ENCODE results near the gene MCM5.
"Not testable (repeated sequence)": the region's sequence is repeated elsewhere in the genome, so short reads cannot be mapped to it uniquely, and the experiment has no call there.

MCM5 gene

GRCh38 chr22:35454416-35455054, 54.6 kb downstream of the MCM5 start:
- H3K27ac ChIP-seq = no peak overlapping the region
- TF ChIP-seq CTCF (conservative IDR thresholded peaks at IDR 0.05) (no peak), ZFX (IDR thresholded peaks at IDR 0.05) (no peak)

GRCh38 chr22:35455529-35455928, 55.6 kb downstream of the MCM5 start:
- H3K27ac ChIP-seq = no peak overlapping the region
- TF ChIP-seq ZFX (IDR thresholded peaks at IDR 0.05) (no peak), CTCF (conservative IDR thresholded peaks at IDR 0.05) (no peak)

DNA sequence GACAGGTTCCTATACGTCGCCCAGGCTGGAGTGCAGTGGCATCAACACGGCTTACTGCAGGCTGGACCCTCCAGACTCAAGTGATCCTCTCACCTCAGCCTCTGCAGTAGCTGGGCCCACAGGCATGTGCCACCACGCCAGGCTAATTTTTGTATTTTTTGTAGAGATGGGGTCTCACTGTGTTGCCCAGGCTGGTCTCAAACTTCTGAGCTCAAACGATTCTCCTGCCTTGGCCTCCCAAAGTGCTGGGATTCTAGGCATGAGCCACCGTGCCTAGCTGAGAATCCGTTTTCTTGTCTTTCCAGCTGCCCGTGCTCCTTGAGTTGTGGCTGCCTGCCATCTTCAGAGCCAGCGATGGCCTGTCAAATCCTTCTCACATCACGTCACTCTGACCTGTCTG, 56.8 kb downstream of the MCM5 start:
- no peak overlapping the region for H3K27ac ChIP-seq
- no peak for TF ChIP-seq CTCF (conservative IDR thresholded peaks at IDR 0.05)
- no peak for TF ChIP-seq ZFX (IDR thresholded peaks at IDR 0.05)

GRCh38 chr22:35457729-35458546, 58.0 kb downstream of the MCM5 start:
- no peak overlapping the region for H3K27ac ChIP-seq
- no peak for TF ChIP-seq ZFX (IDR thresholded peaks at IDR 0.05)
- no peak for TF ChIP-seq CTCF (conservative IDR thresholded peaks at IDR 0.05)

DNA sequence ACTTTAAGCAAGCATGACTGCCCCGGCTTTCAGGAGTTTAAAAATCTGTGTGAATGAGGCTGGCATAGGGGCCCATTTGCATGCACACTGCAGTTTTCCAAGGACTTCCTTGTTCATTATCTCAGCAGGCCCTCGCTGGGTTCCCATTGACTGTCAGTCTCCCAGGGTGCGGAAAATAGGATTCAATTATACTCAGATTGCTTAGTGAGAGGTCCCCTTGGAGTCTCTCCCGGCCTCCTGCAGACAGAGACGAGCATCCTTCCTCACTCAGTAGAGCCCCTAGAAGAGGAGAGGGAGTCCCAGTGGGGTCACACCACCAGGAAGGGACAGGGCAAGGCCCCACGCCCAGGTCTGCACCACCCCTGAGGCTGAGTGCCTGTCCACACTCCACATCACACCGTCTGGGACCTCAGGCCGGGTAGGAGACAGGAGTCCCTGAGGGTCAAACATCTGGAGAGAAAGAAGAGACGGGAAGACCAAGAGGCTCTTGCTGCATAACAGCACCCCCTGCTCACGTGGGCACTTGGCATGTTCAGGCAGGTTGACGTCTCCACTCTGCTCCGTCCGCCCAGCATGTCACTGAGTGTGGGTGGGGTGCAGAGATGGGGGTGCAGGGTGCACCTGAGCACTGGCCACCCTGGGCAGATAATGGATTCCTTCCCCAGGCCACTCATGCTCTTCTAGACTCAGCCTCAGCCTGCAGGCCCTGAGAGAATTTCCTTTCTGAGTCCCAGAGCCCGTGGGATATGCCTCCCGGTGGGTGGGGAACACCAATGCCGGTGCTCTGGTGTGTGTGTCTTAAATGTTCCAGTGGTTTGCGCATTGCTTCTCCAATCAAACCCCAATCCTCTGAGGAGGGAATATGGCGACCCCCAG, 58.8 kb downstream of the MCM5 start:
- TF ChIP-seq CTCF (conservative IDR thresholded peaks at IDR 0.05) = no peak
- TF ChIP-seq ZFX (IDR thresholded peaks at IDR 0.05) = no peak
- no peak overlapping the region for H3K27ac ChIP-seq

GRCh38 chr22:35459423-35459894, 59.5 kb downstream of the MCM5 start:
- no peak for TF ChIP-seq CTCF (conservative IDR thresholded peaks at IDR 0.05)
- no peak for TF ChIP-seq ZFX (IDR thresholded peaks at IDR 0.05)
- H3K27ac ChIP-seq = no peak overlapping the region

- not testable (repeated sequence) for H3K27ac ChIP-seq
These were observed 60.0 kb downstream of the MCM5 start for GRCh38 chr22:35459976-35460375.

All from C4-2B (cell line).